SU-DHL-6 (cell line): ENCODE measurements around the gene TRIM23.

Experiments used
- H2AFZ ChIP-seq: fragments of 200-600 bp; sonication (generic); 2 replicates; pipeline ENCODE4 v1.6.1; 2014; ENCODE audit warnings: low read depth, mild to moderate bottlenecking, moderate library complexity, mixed read lengths, antibody characterized with exemption, low read length; ENCODE audit not compliant: severe bottlenecking
- H3F3A ChIP-seq: fragments of 200-600 bp; shearing (Covaris generic); 2 replicates; pipeline ENCODE4 v1.6.0; 2016; ENCODE audit warnings: antibody characterized with exemption, mild to moderate bottlenecking; ENCODE audit not compliant: insufficient read depth
- H3K27ac ChIP-seq: fragments of 200-600 bp; sonication (generic); 2 replicates; pipeline ENCODE4 v1.5.1; 2016; ENCODE audit warnings: low read depth, mild to moderate bottlenecking, low read length, moderate library complexity, mixed read lengths
- H3K27me3 ChIP-seq: fragments of 200-600 bp; sonication (generic), shearing (Covaris generic); 2 replicates; pipeline ENCODE4 v1.6.0; 2014; ENCODE audit warnings: mild to moderate bottlenecking, low read length
- H3K36me3 ChIP-seq: fragments of 200-600 bp; sonication (generic); 2 replicates; pipeline ENCODE4 v1.6.1; 2014; ENCODE audit warnings: mild to moderate bottlenecking, low read length, mixed read lengths
- H3K4me2 ChIP-seq: fragments of 300-600, 200-600 bp; shearing (Covaris generic), sonication (generic); 2 replicates; pipeline ENCODE4 v1.6.0; 2014; ENCODE audit warnings: low read length, low read depth, mild to moderate bottlenecking; ENCODE audit not compliant: poor library complexity, severe bottlenecking
- H3K4me3 ChIP-seq: fragments of 200-600 bp; sonication (generic); 2 replicates; pipeline ENCODE4 v1.5.1; 2014; ENCODE audit warnings: antibody characterized with exemption, low read length, mild to moderate bottlenecking, mixed read lengths; ENCODE audit not compliant: insufficient read depth, poor library complexity, severe bottlenecking
- H3K79me2 ChIP-seq: fragments of 200-600 bp; sonication (generic); 2 replicates; pipeline ENCODE4 v1.6.1; 2014; ENCODE audit warnings: mild to moderate bottlenecking, low read length, moderate library complexity; ENCODE audit not compliant: insufficient read depth
- H3K9ac ChIP-seq: fragments of 200-600 bp; sonication (generic); 2 replicates; pipeline ENCODE4 v1.7.0; 2014; ENCODE audit warnings: mild to moderate bottlenecking, low read length
- H3K9me2 ChIP-seq: fragments of 200-600 bp; sonication (generic); replicated peaks from 2 replicates; pipeline ENCODE4 v1.6.1; 2014; ENCODE audit warnings: low read length; ENCODE audit not compliant: insufficient read depth
- H3K9me3 ChIP-seq: fragments of 200-600 bp; sonication (generic); 2 replicates; pipeline ENCODE4 v1.6.1; 2014; ENCODE audit warnings: low read length, mixed read lengths; ENCODE audit not compliant: insufficient read depth
- H4K20me1 ChIP-seq: fragments of 200-600 bp; sonication (generic); 2 replicates; pipeline ENCODE4 v1.6.1; 2014; ENCODE audit warnings: low read depth, mild to moderate bottlenecking, antibody characterized with exemption, low read length, moderate library complexity, mixed read lengths
- EZH2phosphoT487 ChIP-seq: fragments of 200-600 bp; sonication (generic), shearing (Covaris generic); conservative IDR thresholded peaks from 2 replicates; pipeline ENCODE4 v1.6.1; 2018; ENCODE audit warnings: mild to moderate bottlenecking, antibody characterized with exemption, low read length, moderate library complexity, mixed read lengths
- TF ChIP-seq, protein P1 (sequence below): fragments of 200-600 bp; sonication (generic); IDR thresholded peaks from one replicate; pipeline ENCODE4 v1.5.1; 2017; ENCODE audit warnings: antibody characterized with exemption, mild to moderate bottlenecking, low read length, moderate library complexity; ENCODE audit not compliant: insufficient read depth, poor library complexity, severe bottlenecking

TRIM23 gene

DNA sequence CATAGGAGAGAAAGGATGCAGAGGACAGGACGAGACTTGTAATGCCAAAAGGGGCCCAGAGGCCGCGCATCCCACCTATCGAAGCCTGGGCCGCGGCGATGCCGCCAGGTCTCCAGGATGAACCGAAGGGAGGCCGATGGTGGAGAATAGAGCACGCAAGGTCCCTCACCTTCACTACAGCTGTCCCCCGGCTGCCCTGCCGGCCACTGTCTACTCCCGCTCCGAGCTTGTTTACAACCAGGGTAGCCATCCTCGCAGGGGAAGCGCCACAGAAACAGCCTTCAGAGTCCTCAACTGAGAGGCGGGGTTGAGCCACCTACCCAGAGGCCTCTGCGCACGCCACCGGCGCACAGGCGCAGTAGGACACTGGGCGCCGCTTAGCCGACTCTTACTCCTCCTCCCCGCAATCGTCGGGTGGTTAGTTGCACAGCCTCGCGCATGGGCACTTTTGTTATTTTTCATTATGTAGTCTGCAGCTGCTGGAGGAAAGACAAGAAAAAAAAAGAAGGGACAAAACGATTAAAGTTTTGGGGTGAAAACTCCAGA is at the start of gene TRIM23:
Gene TRIM23, minus strand, starts transcription at position 309 of the 546 bp plus-strand sequence. Its CDS starts 59 bp downstream, at position 250.
- no peaks in the 10 kb centered on the region for H3K9me3 ChIP-seq
- H3K9ac ChIP-seq, result peak within 1 kb of the TSS; percentile 88
- no peaks in the 10 kb centered on the region for H3K9me2 ChIP-seq
- H4K20me1 ChIP-seq, result no peaks in the 10 kb centered on the region; the same call in 1 of the 2 replicates
- peak within 1 kb of the TSS; percentile 81 for H2AFZ ChIP-seq
- peak within 1 kb of the TSS; percentile 80 for H3K27ac ChIP-seq
- H3K4me3 ChIP-seq, result peak within 1 kb of the TSS; percentile 98
- peaks cover 67% of the 10 kb centered on the region for H3K79me2 ChIP-seq
- no peaks in the 10 kb centered on the region for H3K27me3 ChIP-seq
- peak within 1 kb of the TSS; percentile 93 for H3K4me2 ChIP-seq
- no peaks in the 10 kb centered on the region for H3K36me3 ChIP-seq
- TF ChIP-seq, protein P1, sequence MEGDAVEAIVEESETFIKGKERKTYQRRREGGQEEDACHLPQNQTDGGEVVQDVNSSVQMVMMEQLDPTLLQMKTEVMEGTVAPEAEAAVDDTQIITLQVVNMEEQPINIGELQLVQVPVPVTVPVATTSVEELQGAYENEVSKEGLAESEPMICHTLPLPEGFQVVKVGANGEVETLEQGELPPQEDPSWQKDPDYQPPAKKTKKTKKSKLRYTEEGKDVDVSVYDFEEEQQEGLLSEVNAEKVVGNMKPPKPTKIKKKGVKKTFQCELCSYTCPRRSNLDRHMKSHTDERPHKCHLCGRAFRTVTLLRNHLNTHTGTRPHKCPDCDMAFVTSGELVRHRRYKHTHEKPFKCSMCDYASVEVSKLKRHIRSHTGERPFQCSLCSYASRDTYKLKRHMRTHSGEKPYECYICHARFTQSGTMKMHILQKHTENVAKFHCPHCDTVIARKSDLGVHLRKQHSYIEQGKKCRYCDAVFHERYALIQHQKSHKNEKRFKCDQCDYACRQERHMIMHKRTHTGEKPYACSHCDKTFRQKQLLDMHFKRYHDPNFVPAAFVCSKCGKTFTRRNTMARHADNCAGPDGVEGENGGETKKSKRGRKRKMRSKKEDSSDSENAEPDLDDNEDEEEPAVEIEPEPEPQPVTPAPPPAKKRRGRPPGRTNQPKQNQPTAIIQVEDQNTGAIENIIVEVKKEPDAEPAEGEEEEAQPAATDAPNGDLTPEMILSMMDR, result no peak
- TF ChIP-seq EZH2phosphoT487, result no peak
- H3F3A ChIP-seq, result 0 out of 2 replicates have a peak, but pooled peaks cover 3% of the 10 kb centered on the region

DNA sequence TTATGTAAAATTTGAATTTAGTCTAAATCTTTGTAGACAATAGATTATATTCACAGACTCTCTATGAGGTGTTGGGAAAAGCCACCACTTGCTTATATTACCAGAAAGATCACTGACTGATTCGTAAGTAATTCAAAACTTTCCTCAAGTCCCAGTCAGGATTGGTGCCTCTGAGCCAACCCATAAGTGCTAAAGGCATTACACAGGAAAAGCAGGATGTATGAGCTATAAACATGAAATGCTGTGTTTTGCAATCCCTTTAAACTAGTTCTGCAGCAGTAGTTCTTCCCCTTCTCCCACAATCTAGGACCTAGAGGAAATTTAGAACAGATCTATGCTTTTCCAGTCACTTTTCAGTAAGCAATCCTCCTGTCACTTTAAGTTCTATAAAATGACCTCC is 48.7 kb upstream of the TRIM23 start:
- Histone ChIP-seq H3K79me2 (no peaks in the 10 kb centered on the region), H3K4me3 (no peak overlapping the region), H3F3A (peaks cover 8% of the 10 kb centered on the region; the same call in 1 of the 2 replicates), H3K9me3 (no peaks in the 10 kb centered on the region), H3K9ac (no peak overlapping the region), H3K4me2 (no peak overlapping the region), H4K20me1 (no peaks in the 10 kb centered on the region), H3K27me3 (no peaks in the 10 kb centered on the region), H3K9me2 (no peaks in the 10 kb centered on the region), H2AFZ (no peak overlapping the region), H3K27ac (no peak overlapping the region), H3K36me3 (no peaks in the 10 kb centered on the region)
- TF ChIP-seq, protein P1, result no peak
- no peak for TF ChIP-seq EZH2phosphoT487

DNA sequence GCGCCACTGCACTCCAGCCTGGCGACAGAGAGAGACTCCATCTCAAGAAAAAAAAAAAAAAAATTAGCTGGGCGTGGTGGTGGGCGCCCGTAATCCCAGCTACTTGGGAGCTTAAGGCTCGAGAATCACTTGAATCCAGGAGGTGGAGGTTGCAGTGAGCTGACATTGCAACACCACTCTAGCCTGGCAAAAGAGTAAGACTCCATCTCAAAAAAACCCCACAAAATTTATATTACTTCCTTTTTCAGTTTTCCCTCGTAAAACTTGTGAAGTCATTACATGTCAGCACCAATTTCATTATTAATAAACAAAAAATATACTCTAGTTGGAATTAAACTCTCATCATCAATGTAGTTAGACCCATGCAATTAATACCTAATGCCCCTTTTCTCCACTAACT is 44.6 kb upstream of the TRIM23 start:
- TF ChIP-seq EZH2phosphoT487, result no peak
- TF ChIP-seq, protein P1, result no peak
- Histone ChIP-seq H3K9ac (no peak overlapping the region), H3K4me3 (no peak overlapping the region), H3K9me3 (no peaks in the 10 kb centered on the region), H3K27ac (no peak overlapping the region), H3K79me2 (no peaks in the 10 kb centered on the region), H2AFZ (no peak overlapping the region), H3K9me2 (no peaks in the 10 kb centered on the region), H4K20me1 (no peaks in the 10 kb centered on the region), H3K27me3 (no peaks in the 10 kb centered on the region), H3F3A (peaks cover 11% of the 10 kb centered on the region; the same call in 1 of the 2 replicates), H3K36me3 (peaks cover 11% of the 10 kb centered on the region; the same call in 1 of the 2 replicates), H3K4me2 (no peak overlapping the region)
